Fibroblast of pulmonary artery (primary cell): Measurements from ENCODE around the gene ERBB4.
"Not testable (repeated sequence)": the region's sequence is repeated elsewhere in the genome, so short reads cannot be mapped to it uniquely, and the experiment has no call there.

Source experiments
- DNase-seq: peaks from one replicate; pipeline ENCODE4 v3.0.0-alpha.2; 2010; ENCODE audit warnings: low read depth
- H3K4me3 ChIP-seq: replicated peaks from 2 replicates; pipeline ENCODE4 v1.5.1; 2011; ENCODE audit warnings: low read depth, mild to moderate bottlenecking, control low read depth, low read length, moderate library complexity
- CTCF ChIP-seq: IDR thresholded peaks from 2 replicates; pipeline ENCODE4 v1.5.1; 2011; ENCODE audit warnings: mild to moderate bottlenecking, control low read depth, low read length, inconsistent platforms; ENCODE audit errors: missing control alignments

ERBB4 gene

GRCh38 chr2:211611061-211611518 is 927.5 kb downstream of the ERBB4 start:
- no peak for TF ChIP-seq CTCF
- no peak for DNase-seq
- no peak overlapping the region for H3K4me3 ChIP-seq

GRCh38 chr2:211609127-211609526 is 929.5 kb downstream of the ERBB4 start:
- H3K4me3 ChIP-seq, result no peak overlapping the region
- DNase-seq, result no peak
- TF ChIP-seq CTCF, result no peak

- TF ChIP-seq CTCF, result no peak
- H3K4me3 ChIP-seq, result no peak overlapping the region
- DNase-seq, result no peak
These were observed 939.5 kb downstream of the ERBB4 start for GRCh38 chr2:211599146-211599545.

- TF ChIP-seq CTCF, result no peak
- no peak for DNase-seq
- H3K4me3 ChIP-seq, result no peak overlapping the region
These were observed 940.4 kb downstream of the ERBB4 start for GRCh38 chr2:211598238-211598637.

- H3K4me3 ChIP-seq, DNase-seq: not testable (repeated sequence)
These were observed 946.6 kb downstream of the ERBB4 start for GRCh38 chr2:211592006-211592405.

GRCh38 chr2:211591426-211591825 is 947.2 kb downstream of the ERBB4 start:
- TF ChIP-seq CTCF, result no peak
- no peak for DNase-seq

GRCh38 chr2:211568439-211568838 is 970.2 kb downstream of the ERBB4 start:
- DNase-seq, result no peak
- no peak overlapping the region for H3K4me3 ChIP-seq
- TF ChIP-seq CTCF, result no peak

More at GRCh38 chr2:211591426-211591825, 947.2 kb downstream of the ERBB4 start:
- no peak overlapping the region for H3K4me3 ChIP-seq

- no peak for TF ChIP-seq CTCF
- DNase-seq, result no peak
- H3K4me3 ChIP-seq, result no peak overlapping the region
These were observed 974.2 kb downstream of the ERBB4 start for GRCh38 chr2:211564441-211564840.
